Loucy (cell line): ENCODE data around the gene GNAI3.

Experiments
- EZH2phosphoT487 ChIP-seq: fragments of 200-600 bp; IDR thresholded peaks from 2 replicates; pipeline ENCODE4 v1.6.1; 2018; ENCODE audit warnings: antibody characterized with exemption, mild to moderate bottlenecking, moderate library complexity, borderline replicate concordance
- TF ChIP-seq, protein P1 (sequence below): fragments of 200-600 bp; sonication (generic); conservative IDR thresholded peaks from 2 replicates; pipeline ENCODE4 v1.5.1; 2014; ENCODE audit warnings: mild to moderate bottlenecking, antibody characterized with exemption, low read length

DNA sequence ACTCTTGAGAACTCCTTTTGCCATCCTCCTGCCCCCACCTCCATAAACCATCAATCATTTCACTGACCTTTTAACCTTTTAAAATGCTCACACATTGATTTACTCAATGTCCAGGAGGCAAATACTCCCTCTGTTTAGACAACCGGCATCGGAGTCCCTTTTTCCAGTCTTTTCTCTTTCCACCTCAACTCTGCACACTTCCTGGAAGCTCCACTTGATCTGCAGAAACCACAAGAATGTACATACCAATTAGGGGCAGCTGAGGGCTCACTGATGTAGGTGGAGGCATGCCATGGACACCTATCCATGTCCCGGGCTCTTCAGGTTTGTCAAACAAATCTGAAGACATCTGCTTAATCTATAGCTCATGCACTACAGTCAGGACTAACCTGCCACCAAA, 33.6 kb upstream of the GNAI3 start:
- TF ChIP-seq, protein P1, sequence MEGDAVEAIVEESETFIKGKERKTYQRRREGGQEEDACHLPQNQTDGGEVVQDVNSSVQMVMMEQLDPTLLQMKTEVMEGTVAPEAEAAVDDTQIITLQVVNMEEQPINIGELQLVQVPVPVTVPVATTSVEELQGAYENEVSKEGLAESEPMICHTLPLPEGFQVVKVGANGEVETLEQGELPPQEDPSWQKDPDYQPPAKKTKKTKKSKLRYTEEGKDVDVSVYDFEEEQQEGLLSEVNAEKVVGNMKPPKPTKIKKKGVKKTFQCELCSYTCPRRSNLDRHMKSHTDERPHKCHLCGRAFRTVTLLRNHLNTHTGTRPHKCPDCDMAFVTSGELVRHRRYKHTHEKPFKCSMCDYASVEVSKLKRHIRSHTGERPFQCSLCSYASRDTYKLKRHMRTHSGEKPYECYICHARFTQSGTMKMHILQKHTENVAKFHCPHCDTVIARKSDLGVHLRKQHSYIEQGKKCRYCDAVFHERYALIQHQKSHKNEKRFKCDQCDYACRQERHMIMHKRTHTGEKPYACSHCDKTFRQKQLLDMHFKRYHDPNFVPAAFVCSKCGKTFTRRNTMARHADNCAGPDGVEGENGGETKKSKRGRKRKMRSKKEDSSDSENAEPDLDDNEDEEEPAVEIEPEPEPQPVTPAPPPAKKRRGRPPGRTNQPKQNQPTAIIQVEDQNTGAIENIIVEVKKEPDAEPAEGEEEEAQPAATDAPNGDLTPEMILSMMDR: no peak
- no peak for TF ChIP-seq EZH2phosphoT487
